Measurements from ENCODE around the gene BRWD1.

DNA sequence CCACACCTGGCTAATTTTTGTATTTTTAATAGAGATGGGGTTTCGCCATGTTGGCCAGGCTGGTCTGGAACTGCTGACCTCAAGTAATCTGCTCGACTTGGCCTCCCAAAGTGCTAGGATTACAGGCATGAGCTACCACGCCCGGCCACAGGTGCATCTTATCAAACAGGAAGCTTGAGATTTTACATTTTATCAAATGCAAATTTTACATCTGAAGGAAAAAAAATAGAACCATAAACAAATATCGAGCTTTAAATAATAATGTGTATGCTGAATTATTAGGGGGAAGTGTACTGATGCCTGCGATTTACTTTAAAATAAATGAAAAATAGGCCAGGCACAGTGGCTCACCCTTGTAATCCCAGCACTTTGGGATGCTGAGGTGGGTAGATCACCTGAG, 16.6 kb upstream of the BRWD1 start:
- no peak for TF ChIP-seq CTCF (IDR thresholded peaks at IDR 0.05)
- TF ChIP-seq POLR2A (IDR thresholded peaks at IDR 0.05) = no peak
